Hematopoietic multipotent progenitor cell treated with erythropoietin and hydrocortisone succinate and interleukin-3 and kit ligand, for 8 days (in vitro differentiated cells): Measurements from ENCODE around the gene SMPDL3A.

Experiments
- DNase-seq: peaks from one replicate; pipeline ENCODE4 v3.0.0-alpha.2; 2015

SMPDL3A gene

DNA sequence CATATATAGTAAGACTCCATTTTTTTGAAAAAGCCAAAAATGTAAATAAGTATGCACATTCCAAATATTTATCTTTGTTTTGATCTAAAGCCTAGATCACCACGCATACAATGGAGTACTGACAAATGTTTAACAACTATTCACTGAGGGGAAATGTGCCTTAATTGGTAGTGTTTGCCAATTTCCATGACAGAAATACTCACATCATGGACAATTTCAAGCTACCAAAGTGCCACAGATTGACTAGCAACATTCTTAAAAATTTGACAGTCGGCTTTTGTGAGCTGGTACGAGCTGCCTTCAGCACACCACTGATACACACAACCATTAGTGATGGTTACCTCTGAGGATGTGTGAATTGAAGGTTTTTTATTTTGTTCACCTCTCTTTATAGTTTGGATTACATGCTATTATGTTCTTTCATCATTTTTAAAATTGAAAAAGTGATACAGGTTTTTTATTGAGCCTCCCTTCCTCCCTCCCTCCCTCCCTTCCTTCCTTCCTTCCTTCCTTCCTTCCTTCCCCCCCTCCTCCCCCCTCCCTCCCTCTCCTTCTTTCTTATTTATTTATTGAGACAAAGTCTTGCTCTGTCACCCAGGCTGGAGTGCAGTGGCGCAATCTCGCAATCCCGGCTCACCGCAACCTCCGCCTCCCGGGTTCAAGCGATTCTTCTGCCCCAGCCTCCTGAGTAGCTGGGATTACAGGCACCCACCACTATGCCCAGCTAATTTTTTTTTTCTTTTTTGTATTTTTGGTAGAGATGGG, 19.2 kb downstream of the SMPDL3A start:
- DNase-seq, result no peak

DNA sequence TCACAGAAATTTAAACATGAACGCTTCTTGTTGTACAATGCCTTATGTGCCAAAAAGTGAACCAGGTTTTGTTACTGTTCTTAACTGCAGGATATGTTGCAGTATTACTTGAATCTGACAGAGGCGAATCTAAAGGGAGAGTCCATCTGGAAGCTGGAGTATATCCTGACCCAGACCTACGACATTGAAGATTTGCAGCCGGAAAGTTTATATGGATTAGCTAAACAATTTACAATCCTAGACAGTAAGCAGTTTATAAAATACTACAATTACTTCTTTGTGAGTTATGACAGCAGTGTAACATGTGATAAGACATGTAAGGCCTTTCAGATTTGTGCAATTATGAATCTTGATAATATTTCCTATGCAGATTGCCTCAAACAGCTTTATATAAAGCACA, 19.9 kb downstream of the SMPDL3A start:
- no peak for DNase-seq

DNA sequence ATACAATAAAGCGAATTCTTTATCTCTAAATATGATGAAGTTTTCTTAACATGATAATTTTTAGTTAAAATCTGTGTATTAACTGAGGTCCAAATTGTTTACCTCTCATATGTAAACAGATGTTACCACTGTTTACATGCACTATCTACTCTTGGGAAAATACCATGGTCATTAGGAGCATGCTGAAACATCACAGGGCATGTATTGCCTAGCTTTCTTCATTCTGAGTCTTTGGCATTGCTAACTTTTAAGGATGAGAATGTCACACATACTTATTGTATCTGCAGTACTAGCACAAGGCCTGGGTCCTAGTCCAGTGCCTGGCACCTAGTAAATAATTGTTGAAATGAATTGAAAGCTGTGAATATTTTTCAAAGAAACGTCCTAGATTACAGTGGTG, 20.6 kb downstream of the SMPDL3A start:
- DNase-seq, result no peak

DNA sequence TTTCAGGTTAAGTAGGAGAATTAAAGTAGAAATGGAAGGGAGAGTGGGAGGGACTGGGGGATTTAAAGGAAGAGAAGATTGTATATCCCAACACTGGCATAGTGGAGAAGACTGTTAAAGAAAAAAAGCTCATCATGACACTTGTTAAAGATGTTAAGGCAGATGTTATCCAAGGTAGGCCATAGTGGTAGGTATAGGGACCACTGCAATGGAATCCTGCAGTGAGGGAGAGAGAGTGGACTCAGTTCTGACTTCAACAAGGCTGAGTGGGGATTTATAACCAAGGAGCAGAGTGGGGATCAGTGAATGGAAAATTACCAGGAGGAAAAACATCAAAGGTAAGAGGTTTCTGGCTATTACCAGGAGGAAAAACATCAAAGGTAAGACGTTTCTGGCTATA, 21.1 kb downstream of the SMPDL3A start:
- DNase-seq, result no peak

DNA sequence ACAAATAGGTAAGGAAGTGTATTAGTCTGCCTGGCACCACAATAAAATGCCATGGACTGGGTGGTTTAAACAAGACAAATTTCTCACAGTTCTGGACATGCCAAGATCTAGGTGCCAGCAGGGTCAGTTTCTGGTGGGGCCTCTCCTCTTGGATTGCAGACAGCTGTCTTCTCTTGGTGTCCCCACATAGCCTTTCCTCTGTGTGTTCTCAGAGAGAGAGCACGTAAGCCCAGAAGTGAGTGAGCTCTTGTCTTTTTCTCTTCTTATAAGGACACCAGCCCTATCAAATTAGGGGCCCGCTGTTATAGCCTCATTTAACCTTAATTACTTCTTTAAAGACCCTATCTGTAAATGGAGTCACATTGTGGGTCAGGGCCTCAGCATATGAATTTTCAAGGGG, 28.3 kb downstream of the SMPDL3A start:
- DNase-seq, result no peak

DNA sequence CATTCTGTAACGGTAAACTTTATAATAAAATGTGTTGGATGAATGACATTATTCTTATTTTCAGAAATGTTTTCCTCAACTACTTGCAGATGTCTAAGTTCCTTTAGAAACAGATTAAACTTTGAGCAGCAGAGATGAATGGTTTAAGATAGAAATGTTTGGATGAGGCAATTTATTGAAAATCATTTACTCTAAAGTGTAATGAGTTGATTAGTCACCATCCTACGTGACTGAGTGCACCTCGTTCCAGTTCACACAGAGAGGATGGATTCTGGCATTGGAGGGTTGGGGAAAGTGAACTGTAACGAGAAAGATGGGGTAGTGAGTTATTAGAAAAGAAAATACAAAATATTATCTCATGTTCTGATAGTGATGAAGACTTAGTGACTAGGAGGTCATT, 28.7 kb downstream of the SMPDL3A start:
- DNase-seq, result no peak

DNA sequence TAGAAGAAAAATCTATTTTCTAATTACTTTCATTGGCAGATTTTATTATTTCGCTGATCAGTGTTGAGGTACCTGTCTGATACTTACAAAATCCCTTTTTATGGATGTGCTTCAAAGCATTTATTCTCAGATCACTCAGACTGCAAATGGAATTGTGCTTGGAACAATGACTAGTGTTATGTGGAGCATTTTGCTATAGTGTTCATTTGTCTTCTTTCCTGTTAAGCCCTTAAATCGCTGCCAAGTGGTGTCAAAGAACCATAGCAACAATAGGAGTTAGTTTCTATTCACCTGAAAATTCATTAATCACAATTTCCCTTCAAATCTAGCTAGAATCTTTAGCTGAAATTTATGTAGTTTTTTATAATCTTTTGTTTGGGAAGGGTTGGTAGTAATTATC, 29.8 kb downstream of the SMPDL3A start:
- DNase-seq, result no peak

DNA sequence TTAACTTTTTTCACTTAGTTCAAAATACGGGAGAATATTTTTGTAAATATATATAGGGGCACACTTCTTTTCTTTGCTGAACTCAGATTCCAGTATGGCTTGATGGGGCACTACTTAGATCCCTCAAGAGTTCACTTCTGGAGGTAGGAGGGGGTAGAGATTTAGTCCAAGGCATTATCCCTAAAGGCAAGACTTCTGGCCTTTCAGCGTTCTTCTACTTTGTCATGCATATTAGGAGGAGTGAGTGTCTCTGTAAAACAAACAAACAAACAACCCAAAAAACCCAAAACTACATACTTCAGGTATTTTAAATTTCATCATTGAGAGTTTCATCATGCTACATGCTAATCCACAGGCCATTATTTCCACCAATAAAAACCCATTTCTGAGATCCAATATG, 32.0 kb downstream of the SMPDL3A start:
- no peak for DNase-seq

DNA sequence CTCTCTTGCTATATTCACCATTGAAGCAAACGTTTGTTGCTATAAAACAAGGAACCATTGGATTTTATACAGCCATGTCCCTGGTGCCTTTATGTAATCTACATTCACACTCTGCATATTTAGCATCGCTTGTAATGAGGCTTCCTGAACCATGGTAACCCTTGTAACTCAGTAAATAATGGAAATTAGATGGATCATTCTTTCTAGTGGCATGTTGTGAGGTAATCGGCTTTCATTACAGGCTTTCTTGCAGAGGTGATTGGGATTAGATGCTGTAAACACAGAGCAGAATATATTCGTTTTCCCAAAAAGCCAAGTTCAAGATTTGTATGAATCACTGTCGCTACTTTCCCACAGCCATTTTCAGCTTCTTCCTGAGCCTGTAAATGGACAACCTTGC, 36.1 kb downstream of the SMPDL3A start:
- no peak for DNase-seq

DNA sequence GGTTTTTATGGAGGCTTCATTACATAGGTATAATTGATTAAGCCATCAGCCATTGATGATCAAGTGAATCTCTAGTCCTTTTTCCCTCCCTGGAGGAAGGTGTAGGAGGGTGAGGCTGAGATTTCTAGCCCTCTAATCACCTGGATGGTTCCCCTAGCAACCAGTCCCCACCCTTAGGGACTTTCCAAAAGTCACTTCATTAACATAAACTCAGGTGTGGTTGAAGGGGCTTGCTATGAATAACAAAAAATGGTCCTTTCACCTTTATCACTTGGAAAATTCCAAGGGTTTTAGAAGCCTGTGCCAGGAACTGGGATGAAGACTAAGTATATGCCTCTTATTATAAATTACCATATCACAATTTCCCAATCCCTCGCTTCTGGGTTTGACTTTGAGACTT, 40.4 kb downstream of the SMPDL3A start:
- no peak for DNase-seq

DNA sequence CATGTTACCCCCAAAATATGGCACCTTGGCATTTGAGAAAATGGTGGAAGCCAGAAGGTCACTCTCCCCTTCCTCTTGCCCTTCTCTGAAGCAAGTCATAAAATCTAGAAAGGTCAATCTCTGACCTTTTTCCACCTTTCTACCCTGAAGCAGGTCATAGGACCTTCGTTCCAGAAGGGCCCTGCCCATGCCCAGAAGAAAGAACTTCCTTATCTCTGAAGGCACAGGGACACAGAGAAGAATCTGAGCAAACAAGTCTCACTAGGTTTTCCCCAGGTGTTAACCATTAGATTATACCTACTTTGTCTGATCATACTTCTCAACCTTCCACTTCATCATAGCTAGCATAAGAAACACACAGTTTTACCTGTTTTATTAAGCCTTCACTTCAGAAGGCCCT, 42.5 kb downstream of the SMPDL3A start:
- no peak for DNase-seq

DNA sequence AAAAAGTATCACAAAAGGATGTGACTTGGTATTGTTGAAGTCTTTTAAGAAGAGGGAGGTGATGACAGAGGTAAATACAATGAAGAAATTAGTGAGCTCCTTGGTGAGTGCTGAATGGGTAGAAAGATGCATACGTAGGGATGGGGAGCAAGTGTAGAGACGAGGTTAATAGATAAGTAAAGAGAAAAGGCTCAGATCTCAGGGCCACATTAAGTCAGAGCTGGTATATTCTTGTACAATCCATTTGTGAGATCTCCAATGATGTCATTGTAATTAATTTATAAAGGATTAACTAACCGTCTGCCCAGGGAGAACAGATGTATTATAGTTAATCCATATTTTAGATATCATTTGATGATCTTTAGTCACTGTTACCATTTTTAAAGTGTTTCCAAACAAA, 43.4 kb downstream of the SMPDL3A start:
- DNase-seq, result no peak

DNA sequence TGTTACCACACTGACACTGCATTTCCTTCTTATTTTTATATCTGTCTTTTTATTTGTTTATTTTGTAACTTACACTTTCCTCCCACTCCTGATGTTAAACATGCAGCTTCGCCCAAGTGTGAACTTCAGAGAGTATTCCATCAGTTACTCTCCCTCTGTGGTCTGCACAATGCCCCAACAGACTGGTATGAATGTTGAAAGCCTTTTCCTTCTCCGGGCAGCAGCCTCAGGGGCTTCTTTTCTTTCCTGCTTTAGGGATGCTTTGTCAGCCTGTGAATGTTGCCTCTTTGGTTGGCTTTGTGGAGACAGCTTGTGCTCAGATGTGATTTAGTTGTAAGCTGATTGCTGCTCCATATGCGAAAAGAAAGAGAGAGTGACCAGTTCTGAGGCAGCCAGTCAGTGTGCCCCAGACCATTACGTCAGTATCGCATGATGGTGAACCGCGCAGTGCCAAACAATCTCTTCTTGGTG, 44.0 kb downstream of the SMPDL3A start:
- DNase-seq, result no peak

DNA sequence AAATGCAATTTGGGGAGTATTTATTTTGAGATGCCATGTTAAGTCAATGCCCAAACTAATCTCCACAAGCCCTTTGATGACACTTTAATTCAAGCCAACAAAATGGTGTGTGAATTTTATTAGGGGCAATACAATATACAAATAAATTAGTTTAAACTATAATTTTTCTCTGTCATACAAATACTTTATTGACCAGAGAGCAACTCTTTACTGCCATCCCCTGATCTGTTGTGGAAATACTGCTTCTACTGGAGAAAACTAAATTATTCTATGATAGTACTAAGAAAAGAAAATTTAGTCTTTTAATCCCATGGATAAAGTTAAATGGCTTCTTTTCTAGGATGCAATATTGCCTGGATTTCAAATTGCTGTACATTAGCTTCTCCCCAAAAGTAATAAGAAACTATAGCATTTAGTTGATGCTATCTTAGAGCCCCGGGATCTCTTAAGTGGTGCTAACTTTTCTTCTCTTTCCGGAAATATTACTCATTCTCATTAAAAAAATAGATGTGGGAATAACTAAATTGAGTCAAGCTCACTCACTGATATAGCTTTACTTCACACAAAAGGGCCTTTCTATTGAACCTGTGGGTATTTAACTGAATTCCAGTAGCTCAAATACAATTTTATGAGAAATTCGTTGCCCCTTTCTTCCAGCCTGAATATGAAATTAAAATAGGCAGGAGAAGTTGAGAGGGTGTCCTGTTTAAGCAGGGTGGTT, 49.2 kb downstream of the SMPDL3A start:
- DNase-seq, result no peak

DNA sequence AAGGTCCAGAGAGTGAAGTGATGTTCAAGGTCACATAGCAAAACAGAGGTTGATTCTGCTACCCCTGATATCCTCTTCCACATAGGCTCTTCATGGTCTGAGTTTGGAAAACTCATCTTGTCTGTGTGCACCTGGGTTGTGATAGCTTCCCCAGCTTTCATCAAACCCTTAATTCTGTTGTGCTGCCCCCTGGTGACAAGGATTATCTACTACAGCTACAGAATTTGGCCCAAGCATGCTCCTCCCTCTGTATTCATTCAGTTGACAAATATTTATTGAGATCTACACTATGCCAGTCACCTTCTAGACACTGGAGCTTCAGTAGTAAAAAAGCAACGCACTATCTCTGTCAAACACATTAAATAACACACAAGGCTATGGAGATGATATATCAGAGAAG, 50.4 kb downstream of the SMPDL3A start:
- peak; percentile 59 for DNase-seq

DNA sequence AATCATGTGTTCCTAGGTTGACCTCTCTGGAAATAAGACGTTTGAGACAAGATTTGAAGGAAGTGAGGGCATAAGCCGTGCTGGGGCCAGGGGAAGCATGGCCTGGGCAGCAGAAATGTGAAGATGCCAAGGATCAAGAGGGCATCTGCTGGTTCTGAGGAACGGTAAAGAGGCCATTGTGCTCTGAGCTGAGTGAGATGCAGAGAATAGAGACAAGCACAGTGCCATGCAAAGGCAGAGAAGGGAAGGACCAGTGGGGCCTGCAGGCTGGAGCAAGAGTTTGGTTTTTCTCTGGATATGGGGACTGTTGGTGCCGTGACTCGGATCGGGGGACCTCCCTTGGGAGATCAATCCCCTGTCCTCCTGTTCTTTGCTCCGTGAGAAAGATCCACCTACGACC, 50.8 kb downstream of the SMPDL3A start:
- DNase-seq, result no peak

DNA sequence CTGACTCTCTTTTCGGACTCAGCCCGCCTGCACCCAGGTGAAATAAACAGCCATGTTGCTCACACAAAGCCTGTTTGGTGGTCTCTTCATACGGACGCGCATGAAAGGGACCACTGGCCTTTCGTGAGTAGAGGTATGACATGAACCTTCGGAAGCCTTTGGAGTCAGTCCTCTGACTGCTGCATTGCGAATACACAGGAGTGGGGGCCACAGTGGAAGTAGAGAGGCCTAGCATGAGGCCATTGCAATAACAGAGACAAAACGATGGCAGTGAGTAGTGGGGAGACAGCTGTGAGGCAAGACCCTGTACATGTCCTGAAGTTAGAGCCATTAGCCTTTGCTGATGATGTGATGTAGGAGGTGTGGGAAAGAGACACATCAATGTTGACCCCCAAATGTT, 56.4 kb downstream of the SMPDL3A start:
- DNase-seq, result no peak

DNA sequence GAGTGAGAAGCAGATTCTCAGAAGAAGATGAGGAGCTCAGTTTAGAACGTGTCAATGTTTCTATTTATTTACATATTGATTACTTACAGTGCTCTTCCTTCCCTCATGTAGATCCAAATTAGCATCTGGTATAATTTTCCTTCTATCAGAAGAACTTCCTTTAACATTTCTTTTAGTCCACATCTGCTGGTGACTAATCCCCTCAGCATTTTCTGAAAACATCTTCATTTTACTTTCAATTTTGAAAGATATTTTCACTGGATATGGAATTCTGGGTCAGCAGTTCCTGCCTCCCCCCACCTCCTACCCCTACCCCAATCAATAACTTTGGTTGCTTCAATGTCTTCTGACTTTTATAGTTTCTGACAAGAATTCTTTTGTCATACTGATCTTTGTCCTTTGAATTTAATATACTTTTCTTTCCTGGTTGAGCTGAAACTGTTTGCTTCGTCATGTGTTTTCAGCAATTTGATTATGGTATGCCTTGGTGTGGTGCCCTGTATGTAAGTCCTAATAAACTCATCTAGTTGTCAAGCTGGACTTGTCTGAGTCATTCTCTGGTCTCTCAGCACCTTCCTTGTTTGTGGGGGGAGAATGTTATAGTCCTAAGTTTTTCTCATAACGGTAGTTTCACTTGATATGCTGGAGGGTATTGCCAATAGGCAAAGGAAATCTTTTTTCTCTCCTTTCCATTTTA, 57.0 kb downstream of the SMPDL3A start:
- DNase-seq, result no peak

DNA sequence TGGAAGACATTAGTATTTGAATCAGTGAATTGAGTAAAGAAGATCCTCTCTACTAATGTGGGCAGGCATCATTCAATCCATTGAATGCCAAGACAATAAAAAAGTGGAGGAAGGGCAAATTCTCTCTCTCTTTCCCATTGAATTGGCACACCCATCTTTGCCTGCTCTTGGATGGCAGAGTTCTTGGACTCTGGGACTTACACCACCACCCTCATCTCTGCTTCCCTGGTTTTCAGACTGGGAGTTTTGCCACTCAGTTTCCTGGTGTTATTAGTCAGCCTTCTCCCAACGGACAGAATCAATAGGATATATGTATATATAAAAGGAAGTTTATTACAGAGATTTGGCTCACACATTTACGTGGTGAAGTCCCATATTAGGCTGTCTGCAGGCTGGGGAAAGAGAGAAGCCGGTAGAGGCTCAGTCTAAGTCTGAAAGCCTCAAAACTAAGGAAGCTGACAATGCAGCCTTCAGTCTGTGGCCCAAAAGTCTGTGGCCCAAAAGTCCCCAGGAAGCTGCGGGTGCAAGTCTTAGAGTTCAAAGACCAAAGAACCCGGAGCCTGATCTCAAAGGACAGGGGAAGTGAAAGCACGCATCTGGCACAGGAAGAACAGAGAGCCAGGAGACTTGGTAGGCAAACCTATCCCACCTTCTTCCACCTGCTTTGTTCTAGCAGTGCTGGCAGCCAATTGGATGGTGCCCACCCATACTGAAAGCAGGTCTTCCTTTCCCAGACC, 64.4 kb downstream of the SMPDL3A start:
- DNase-seq, result no peak
